Neural progenitor cell (in vitro differentiated cells): ENCODE results near the gene SLC38A10.

Source experiments
- CTCF ChIP-seq: fragments of 200-600 bp; sonication (generic); IDR thresholded peaks from 2 replicates; pipeline ENCODE4 v1.5.1; 2017; ENCODE audit warnings: antibody characterized with exemption, mild to moderate bottlenecking
- EZH2 ChIP-seq: fragments of 200-600 bp; sonication (generic); IDR thresholded peaks from 2 replicates; pipeline ENCODE4 v1.6.1; 2017; ENCODE audit warnings: antibody characterized with exemption, mild to moderate bottlenecking, moderate library complexity

DNA sequence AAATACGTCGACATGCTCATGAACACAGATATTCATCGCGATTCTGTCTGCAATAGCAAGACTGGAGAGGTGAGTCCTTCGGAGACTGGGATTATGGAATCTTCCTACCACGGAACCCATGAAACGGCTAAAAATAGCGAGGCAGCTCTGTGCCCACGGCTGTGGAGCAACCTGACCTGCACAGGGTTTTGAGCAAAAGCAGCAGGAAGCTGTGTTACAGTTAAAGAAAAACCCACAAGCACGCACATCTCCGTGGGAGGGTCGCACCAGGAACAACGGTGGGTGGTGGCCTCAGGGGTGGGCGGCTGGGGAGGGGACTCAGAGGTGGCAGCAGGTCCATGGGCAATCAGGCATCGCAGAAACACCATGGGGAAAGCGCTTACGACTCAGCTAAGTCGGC lies 24.8 kb downstream of the SLC38A10 start:
- TF ChIP-seq CTCF = no peak
- TF ChIP-seq EZH2 = no peak
